UCSD-AML1 (cell line): ENCODE results near the gene CSTPP1.
"Not testable (repeated sequence)": the region's sequence is repeated elsewhere in the genome, so short reads cannot be mapped to it uniquely, and the experiment has no call there.

Experiments
- DNase-seq: peaks from one replicate; lab custom pipeline; 2025; ENCODE audit not compliant: unreplicated experiment; lab: John Stamatoyannopoulos, UW

CSTPP1 gene

DNA sequence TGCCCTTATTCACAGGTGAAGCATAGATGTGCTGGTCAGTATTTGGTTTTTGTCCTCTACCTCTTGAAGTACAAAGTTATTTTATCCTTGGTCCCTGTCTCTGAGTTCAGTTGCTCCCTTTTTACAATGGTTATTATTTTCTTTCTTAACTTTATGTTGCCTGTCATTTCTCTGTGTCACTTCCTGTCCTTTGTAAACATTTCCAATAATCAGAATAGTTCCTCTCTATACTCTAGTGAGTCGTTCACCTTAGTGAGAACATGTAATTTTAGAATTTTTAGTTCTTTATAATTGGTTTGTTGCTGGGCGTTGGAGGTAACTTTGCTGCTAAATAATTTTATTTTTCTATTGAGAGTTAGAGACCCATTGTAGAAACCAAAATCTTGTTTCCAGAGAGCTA is 16.0 kb downstream of the CSTPP1 start:
- DNase-seq = no peak

GRCh38 chr11:46953093-46953492 is 16.5 kb downstream of the CSTPP1 start:
- DNase-seq = no peak

DNA sequence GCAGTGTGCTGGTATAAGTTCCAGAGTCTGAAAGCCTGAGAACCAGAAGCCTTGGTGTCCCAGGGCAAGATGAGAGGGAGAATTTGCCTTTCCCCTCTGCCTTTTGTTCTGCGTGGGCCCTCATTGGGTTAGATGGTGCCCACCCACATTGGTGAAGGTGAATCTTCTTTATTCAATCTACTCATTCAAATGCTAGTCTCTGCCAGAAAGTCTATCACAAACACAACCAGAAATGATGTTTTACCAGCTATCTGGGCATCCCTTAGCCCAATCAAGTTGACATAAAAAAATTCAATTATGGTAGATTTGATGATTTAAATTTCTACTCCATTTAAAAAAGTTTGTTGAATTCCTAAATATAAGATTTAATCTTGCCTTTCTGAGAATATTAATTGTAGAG is 22.2 kb downstream of the CSTPP1 start:
- DNase-seq = no peak

- DNase-seq = no peak
These were observed 24.5 kb downstream of the CSTPP1 start for GRCh38 chr11:46961041-46961440.

DNA sequence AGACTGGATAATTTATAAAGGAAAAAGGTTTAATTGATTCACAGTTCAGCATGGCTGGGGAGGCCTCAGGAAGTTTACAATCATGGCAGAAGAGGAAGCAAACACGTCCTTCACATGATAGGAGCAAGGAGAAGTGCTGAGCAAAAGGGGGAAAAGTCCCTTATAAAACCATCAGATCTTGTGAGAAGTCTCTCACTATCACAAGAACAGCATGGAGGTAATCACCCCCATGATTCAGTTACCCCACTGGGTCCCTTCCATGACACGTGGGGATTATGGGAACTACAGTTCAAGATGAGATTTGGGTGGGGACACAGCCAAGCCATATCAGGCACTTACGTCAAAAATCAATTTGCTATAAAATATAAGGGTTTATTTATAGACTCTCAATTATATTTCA is 25.3 kb downstream of the CSTPP1 start:
- DNase-seq = not testable (repeated sequence)

DNA sequence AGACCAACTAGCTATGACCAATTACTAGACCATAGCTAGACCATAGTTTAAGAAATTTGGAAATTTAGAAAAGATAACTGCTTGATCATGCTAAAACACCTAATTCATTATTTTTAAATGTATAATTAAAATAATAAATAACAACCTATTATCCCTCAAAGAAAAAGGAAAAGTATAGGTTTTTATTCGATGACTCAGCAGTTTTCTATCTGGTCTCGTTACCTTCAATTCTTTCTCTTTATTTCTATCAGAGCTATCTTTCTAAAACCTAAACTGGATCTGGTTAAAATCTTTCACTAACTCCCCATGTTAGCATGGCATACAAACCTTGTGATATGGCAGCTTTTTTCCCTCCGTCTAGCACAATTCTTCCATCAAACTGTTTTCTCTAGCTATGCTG is 27.3 kb downstream of the CSTPP1 start:
- no peak for DNase-seq

- DNase-seq = no peak
These were observed 30.2 kb downstream of the CSTPP1 start for GRCh38 chr11:46966773-46967172.

GRCh38 chr11:46967962-46968361 is 31.4 kb downstream of the CSTPP1 start:
- no peak for DNase-seq

DNA sequence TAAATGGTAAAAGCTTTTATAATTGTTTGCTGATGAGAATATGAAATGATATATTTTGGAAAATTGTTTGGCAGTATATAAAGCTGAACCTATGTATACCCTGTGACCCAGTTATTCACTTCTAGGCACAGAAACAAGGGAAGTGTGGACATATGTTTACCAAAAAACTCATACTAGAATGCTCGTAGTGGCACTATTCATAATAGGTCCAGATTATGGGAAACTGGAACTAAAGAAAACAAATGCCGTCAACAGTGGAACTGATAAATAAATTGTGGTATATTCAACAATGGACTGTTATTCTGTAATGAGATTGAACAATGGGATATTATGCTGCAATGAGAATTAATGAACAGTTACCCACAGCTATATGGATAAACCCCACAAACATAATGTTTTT is 32.8 kb downstream of the CSTPP1 start:
- no peak for DNase-seq

DNA sequence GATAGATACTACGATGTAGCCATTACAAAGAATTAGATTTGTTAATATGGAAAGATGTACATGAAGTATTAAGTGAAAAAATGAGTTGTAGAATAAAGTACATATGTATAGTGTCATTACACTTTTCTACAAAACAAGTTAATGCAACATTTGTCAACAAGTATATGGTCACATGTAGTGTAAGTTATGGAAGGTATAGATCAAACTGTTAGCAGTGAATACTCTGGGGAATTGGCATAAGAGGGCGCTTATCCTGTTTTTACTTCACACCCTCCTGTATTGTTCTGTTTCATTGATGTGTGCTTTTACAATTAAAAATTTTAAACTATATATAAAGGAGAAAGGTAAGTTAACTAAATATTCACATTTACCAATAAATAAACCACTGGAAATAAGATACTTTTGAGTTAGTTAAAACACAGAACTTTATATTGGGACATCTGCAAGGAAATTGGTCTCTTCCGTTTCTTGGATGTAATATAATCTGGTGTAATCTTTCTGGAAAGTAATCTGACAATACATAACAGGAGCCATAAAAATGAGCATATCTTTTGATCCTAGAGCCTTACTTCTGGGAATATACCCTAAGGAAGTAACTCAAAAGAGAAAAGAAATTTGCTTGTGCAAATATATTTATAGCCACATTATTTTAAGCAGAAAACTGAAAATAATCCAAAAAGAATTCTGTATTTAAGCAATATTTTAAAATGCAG is 34.5 kb downstream of the CSTPP1 start:
- no peak for DNase-seq

GRCh38 chr11:46972343-46972742 is 35.8 kb downstream of the CSTPP1 start:
- no peak for DNase-seq

DNA sequence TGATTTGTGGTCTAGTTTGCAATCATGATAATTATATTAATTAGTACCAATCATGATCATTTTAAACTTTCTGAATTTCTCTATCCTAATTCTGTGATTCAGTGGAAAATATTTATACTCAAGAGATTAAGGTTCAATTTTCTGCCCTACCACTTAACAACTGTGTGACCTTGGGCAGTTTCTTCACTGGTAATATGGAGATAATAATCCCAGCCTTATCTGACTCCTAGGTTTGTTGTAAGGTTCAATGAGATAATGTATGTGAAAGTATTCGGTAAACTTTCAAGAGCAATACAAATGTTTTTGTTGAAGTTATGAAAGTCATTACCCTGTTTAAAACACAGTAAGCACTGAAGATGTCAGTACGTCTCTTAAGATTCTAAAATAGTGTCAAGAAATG is 36.3 kb downstream of the CSTPP1 start:
- DNase-seq = no peak

DNA sequence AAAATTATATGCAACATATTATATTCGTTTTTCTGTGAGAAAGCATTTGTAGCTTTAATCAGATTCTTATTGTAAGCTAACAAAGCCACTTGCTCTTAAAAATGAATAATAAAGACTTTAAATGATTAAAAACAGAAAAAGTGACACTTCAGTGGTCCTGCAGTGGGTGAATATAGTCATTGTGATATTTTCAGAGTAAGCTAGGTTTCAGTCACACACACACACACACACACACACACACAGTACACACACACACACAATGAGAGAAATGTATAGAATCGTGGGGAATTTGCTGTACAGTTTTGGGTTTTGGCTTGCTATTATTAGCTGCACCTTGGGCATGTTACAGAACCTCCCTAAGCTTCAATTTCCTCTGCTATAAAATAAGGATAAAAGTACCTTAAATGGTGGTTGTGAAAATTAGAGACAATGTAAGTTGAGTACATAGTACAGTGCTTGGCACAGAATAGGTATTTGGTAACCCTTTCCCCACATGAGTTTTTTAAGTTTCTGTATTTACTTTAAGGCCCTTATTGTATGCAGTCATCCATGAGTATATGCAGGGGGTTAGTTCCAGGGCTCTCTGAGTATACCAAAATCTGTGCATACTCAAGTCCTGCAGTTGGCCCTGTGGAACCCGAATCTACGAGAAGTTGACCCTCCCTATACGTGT is 39.8 kb downstream of the CSTPP1 start:
- DNase-seq = no peak

GRCh38 chr11:46977038-46977813 is 40.7 kb downstream of the CSTPP1 start:
- no peak for DNase-seq

DNA sequence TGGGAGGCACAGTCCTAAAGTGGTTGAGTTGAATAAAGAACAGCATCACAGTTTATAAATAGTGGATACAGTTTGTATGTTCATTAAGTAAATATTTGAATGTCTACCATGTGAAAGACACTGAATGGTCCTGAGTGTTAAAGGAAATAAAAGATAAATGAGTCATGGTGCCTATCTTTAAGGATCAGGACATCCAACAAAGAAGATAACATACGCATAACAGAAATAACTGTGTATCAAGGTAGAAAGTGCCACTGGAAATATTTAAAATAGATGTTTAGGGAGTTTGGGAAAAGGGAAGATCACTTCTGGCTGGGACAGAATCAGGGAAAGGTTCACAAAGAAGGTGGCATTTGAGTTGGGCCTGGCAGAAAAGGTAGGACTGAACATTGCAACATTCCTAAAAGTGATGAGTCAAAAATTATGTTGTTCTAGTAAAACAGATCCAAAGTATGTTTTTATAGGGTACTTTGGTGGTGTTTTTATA is 41.5 kb downstream of the CSTPP1 start:
- no peak for DNase-seq

DNA sequence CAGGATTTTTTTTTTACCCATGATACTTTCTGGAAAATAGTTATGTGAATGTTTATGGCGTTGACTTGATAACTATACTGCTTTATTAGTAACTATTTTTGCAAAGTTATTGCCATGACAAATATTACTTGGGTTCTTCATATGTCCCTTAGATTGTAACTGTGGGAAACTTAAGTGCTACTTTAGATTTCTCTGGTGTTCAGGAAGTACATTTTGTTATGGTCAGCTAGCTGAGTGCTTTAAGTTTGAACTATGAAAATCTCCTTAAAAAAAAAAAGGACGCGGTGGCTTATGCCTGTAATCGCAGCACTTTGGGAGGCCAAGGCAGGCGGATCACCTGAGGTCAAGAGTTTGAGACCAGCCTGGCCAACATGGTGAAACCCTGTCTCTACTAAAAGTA is 42.8 kb downstream of the CSTPP1 start:
- DNase-seq = no peak

DNA sequence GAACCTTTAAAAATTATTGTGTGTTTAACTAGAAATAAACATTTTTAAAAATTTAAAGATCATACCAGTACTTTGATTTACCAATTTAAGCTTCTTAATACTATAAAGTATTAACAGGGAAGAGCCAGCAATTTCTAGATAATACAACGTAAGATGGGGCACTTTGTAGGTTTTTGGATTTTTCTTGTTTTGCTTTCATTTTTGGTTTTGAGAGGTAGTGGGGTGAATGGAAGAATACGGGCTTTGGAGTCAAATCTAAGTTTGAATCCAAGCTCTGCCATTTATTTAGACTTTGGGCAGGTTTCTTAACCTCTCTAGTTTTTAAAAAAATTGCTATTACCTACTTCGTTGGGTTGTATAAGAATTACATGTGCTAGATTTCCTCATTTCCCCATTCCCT is 44.9 kb downstream of the CSTPP1 start:
- DNase-seq = no peak

- DNase-seq = no peak
These were observed 46.4 kb downstream of the CSTPP1 start for GRCh38 chr11:46982797-46983452.

GRCh38 chr11:46983598-46983997 is 47.0 kb downstream of the CSTPP1 start:
- no peak for DNase-seq

DNA sequence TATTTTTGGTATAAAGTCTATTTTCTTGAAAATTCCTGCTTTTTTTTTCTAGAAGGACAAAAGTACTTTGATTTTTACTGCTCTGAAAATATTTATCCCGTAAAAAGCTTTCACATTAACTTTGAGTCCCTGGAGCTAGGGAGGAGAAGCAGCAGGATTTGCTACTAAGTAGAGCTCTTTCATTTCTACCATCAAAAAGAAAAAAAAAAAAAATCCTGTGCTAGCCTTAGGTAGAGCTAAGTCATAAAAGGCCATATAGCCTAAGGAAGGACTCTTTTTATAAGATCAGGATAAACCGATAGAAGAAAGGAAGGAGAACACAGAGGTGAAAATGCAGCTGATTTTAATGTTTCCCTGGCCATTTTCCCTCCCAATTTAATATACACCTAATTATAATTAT is 48.0 kb downstream of the CSTPP1 start:
- no peak for DNase-seq

DNA sequence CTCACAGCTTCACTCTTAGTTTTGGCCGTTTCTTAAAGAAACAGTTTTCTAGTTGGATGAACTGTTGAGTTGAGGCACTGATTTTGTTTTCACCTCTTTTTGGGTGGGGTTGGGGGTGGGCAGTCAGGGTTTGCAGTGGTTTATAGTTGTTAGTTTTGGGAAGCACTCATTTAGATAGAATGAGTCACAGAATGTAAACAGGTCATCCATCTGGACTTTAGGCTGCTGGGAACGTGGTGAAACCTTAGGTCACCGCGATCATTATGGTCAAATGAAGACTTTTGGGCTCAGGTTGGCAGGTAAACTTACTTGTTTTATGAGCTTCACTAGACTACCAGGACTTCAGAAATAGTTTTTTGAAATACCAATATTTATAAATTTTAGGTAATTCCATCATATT is 48.4 kb downstream of the CSTPP1 start:
- DNase-seq = no peak
